ENCODE data around the gene TP63.
"Not testable (repeated sequence)": the region's sequence is repeated elsewhere in the genome, so short reads cannot be mapped to it uniquely, and the experiment has no call there.

Gene TP63

GRCh38 chr3:189625572-189625971 is 5.6 kb upstream of the TP63 start:
- no peak for DNase-seq (ENCODE audit: low read depth)

- DNase-seq (ENCODE audit: low read depth), result no peak
Observed at GRCh38 chr3:189626286-189626685, 4.9 kb upstream of the TP63 start.

GRCh38 chr3:189629803-189630455 is 1.3 kb upstream of the TP63 start:
- peak; percentile 10 for DNase-seq (ENCODE audit: low read depth)

GRCh38 chr3:189630767-189631372 is 319 bp upstream of the TP63 start:
- no peak for DNase-seq (ENCODE audit: low read depth)

- no peak for DNase-seq (ENCODE audit: low read depth)
Observed at GRCh38 chr3:189631409-189631808, 220 bp downstream of the TP63 start.

GRCh38 chr3:189632242-189632641 is 1.1 kb downstream of the TP63 start:
- no peak for DNase-seq (ENCODE audit: low read depth)

- no peak for DNase-seq (ENCODE audit: low read depth)
Observed at GRCh38 chr3:189635339-189635738, 4.2 kb downstream of the TP63 start.

- DNase-seq (ENCODE audit: low read depth), result no peak
Observed at GRCh38 chr3:189636048-189636447, 4.9 kb downstream of the TP63 start.

GRCh38 chr3:189637750-189638149 is 6.6 kb downstream of the TP63 start:
- DNase-seq (ENCODE audit: low read depth), result no peak

- DNase-seq (ENCODE audit: low read depth), result no peak
Observed at GRCh38 chr3:189638276-189639031, 7.3 kb downstream of the TP63 start.

- no peak for DNase-seq (ENCODE audit: low read depth)
Observed at GRCh38 chr3:189641776-189642175, 10.6 kb downstream of the TP63 start.

- no peak for DNase-seq (ENCODE audit: low read depth)
Observed at GRCh38 chr3:189646853-189647542, 15.8 kb downstream of the TP63 start.

GRCh38 chr3:189652042-189652441 is 20.9 kb downstream of the TP63 start:
- no peak for DNase-seq (ENCODE audit: low read depth)

GRCh38 chr3:189655617-189656016 is 24.4 kb downstream of the TP63 start:
- no peak for DNase-seq (ENCODE audit: low read depth)

GRCh38 chr3:189659571-189659970 is 28.4 kb downstream of the TP63 start:
- no peak for DNase-seq (ENCODE audit: low read depth)

GRCh38 chr3:189664311-189664710 is 33.1 kb downstream of the TP63 start:
- peak; percentile 90 for DNase-seq (ENCODE audit: low read depth)

GRCh38 chr3:189672346-189672745 is 41.2 kb downstream of the TP63 start:
- DNase-seq (ENCODE audit: low read depth), result not testable (repeated sequence)

GRCh38 chr3:189673535-189673934 is 42.3 kb downstream of the TP63 start:
- no peak for DNase-seq (ENCODE audit: low read depth)

GRCh38 chr3:189674249-189674913 is 43.2 kb downstream of the TP63 start:
- no peak for DNase-seq (ENCODE audit: low read depth)

- DNase-seq (ENCODE audit: low read depth), result no peak
Observed at GRCh38 chr3:189677667-189678066, 46.5 kb downstream of the TP63 start.

GRCh38 chr3:189680723-189681122 is 49.5 kb downstream of the TP63 start:
- no peak for DNase-seq (ENCODE audit: low read depth)
